HTERT RPE-1 (cell line): ENCODE results near the gene MYCN.

ENCODE experiments used
- in situ Hi-C: fragments of 300-500 bp; cut with MboI; formaldehyde crosslinking; loops from 4 replicates; pipeline ENCODE4 v1.14.3; 2020; ENCODE audit warnings: low sequenced_read_pairs

MYCN gene

GRCh38 chr2:15930589-15931318 lies 9.6 kb upstream of the MYCN start:
- in situ Hi-C loops: no loop called here

- in situ Hi-C loops: no loop called here
These were observed 8.9 kb upstream of the MYCN start for GRCh38 chr2:15931319-15931890.

DNA sequence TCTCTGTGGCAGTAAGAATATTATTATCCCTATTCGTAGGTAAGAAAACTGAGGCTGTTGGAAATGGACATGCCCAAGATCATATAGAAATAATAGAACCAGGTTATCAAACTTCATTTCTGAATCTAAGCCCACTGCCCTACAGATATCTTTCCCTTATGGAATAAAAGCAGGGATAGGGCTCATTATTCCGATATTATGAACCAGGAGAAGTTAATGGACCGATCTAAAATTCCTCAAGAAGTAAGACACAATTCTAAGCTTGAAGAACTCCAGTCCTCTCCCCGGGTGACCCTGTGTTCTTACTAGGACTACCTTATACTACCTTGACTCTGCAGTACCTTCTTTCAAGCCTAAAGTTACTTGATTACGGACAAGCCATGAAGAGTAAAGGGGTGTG lies 8.4 kb upstream of the MYCN start:
- in situ Hi-C loops: no loop called here

DNA sequence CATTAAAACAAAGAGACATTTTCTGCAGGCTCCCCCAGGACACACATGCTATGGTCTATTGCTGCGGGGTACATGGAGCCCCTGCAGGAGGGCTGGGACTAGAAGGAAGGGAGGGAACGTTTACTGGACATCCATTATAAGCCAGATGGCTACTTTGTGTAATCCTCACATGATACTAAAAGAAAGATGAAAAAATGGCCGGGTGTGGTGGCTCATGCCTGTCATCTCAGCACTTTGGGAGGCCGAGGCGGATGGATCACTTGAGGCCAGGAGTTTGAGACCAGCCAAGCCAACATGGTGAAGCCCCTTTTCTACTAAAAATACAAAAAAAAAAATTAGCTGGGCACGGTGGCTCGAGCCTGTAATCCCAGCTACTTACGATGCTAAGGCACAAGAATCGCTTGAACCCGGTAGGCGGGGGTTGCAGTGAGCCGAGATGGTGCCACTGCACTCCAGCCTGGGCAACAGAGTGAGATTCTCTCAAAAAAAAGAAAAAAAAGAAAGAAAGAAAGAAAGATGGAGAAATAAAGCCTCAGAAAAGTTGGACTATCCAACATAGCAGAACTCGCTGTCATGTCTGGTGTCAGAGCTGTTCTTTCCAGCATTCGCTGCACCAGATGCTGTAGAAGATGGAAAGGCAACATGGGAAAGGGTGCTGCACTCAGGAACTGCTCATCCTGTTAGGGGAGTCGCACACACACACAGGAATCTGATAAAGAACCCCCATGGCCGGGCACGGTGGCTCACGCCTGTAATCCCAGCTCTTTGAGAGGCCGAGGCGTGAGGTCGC lies 7.8 kb upstream of the MYCN start:
- in situ Hi-C loops: no loop called here

DNA sequence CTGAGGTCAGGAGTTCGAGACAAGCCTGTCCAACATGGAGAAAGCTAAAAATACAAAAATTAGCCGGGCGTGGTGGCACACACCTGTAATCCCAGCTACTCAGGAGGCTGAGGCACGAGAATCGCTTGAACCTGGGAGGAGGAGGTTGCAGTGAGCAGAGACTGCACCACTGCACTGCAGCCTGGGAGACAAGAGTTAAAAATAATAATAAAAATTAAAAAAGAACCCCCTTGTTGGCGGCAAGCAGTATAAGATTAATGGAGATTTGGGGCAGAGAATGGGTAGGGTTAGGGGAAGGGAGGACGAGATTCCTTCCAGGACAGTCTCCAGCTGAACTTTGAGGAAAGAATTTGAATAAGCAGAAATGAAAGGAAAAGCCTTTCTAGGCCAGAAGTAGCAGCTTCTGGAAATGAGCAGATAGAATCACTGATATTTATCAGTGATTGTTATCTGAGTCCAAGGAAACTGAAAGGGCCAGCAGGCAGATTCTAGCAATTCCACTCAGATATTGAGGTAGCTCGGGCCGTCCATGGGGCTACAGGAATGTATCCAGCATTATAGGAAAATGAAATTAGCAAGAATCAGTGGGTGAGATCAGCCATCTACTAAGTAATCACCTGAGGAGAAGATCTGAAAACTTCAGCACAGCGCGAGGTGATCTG lies 7.0 kb upstream of the MYCN start:
- in situ Hi-C loops: no loop called here

GRCh38 chr2:15934291-15934945 lies 5.9 kb upstream of the MYCN start:
- in situ Hi-C loops: no loop called here

- in situ Hi-C loops: no loop called here
These were observed 5.2 kb upstream of the MYCN start for GRCh38 chr2:15935189-15935588.

DNA sequence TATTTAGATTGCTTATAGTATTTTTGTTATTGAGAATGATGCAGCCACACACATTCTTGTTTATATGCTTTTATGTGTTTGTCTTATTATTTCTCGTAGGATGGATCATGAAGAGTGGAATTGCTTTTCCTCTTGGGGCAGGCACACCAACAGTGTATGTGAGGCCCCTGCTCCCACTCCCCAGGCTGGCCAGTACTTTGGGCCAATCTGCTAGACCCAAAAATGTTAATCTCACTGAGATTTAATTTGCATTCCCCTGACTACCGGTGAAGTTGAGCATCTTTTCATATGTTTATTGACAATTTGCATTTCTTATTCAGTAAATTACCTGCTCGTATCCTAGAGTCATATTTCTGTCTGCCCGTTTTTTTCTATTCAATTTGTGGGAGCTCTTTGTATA lies 4.7 kb upstream of the MYCN start:
- in situ Hi-C loops: no loop called here

GRCh38 chr2:15936277-15937104 lies 3.9 kb upstream of the MYCN start:
- in situ Hi-C loops: no loop called here

DNA sequence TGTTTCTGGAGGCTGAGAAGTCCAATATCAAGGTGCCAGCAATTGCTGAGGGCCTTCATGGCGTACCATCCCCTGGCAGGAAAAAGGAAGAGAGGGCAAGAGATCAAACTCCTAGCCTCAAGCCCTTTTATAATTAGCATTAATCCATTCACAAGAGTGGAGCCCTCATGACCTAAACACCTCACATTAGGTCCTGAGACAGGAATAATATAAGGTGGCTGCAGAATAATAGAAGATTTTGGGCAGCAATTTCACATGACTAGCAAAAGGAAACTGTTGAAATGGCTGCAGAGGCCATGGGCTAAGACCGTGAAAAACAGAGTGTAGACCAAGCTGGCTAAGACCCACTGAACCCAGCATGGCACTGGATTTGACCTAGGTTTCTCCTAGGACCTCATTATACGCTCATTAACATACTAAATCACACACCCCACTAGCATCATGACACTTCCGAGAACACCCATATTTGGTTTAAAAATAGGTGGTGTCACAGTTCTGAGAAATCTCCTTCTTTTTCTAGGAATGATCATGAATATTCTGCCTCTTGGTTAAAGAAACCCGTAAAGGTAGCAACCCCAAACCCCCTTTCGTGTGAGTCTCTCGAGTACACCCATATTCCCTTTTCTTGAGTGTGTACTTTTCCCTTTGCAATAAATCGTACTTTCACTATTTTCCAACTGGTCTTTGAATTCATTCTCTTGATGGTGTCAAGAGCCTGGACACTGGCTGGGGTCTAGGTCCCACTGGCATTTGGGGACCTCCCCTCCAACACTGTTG lies 3.1 kb upstream of the MYCN start:
- in situ Hi-C loops: no loop called here

DNA sequence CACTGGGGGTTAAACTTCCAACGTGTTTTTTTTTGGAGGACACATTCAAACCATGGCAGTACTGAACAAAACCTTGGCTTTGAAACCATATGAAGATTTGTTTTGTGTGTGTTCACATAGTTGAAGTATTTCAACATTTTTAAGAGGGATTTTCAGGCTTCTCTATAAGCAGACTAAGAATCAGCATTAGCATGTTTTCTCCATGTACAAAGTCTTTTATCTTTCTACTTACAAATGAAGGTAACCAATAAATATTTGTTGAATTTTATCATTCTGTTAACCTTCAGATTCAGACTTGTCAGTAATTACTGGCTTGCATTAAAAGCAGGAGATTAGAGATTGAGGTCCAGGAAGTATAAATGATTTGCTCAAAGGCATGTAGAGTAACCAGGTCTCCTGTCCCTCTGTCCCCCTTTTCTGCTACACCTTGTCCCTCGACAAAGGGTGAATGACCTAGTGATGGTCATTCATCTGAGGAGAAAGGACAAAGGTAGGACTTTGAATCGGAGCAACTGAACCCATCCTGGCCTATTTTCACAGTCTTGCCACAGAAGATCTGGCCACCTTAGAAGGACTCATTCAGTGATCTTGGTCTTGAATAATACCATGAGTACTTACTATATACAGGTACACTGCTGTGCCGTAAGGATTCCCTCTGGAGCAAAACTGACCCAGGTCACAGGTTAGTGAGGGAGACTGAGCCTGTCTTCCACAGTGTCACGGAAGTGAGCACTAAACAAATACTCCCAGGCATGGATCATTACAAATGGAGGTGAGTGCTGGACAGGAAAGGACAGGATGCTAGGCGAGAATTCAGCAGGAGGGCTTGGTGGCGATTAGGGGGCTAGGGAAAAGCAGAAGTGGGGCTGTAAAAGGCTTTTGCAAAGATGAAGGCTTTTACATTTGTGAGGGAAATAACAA lies 2.2 kb upstream of the MYCN start:
- in situ Hi-C loops: no loop called here

DNA sequence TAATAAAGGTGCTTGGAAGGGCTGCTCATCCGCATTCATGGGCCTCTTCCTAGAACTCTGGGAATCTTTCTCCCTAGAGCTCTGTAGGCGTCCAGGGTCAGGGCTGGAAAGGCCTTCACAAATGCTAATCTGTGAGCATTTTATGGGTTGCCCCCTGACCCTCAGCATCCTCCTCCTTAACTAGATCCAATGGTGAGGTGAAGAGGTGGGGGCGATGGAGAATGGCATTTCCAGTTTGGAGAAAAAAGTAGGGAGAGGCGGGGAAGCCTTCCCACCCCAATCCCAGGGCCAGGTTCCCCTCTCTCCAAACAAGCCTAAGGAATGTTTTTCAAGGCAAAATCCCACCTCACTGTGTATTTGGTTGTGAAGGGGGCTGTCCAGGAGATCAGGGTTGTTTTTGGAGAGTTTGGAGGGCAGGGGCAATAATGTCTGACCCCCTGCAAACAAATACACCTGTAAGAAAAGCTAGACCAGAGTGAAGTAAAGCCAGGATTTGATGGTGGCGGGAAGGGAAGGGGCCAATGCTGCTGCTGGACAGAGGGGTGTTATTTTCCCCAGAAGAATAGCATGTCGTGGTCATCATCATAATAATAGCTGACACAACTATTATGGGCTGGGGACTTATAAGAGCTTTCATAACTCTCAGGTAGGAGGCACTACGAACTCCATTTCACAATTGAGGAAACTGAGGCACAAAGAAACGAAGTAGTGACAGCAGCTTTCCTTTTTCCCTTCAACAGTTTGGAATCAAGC lies 1.4 kb upstream of the MYCN start:
- in situ Hi-C loops: no loop called here

DNA sequence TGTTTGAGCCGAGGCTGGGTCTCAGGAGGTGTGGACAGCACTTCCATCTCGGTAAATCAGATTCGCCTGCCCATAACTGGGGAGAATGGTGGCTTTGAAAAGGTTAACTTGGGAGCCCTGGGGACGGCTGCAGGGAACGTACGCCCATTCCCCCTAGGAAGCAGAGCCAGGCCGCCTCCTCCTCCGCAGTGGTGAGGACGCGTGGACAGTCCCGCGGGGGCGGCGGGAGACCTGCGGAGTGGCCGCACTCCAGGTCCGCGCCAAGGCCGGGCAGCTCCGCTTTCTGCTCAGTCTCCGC lies 845 bp upstream of the MYCN start:
- in situ Hi-C loops: no loop called here

GRCh38 chr2:15940661-15941480 lies 521 bp downstream of the MYCN start:
- in situ Hi-C loops: no loop called here

- in situ Hi-C loops: no loop called here
These were observed 1.1 kb downstream of the MYCN start for GRCh38 chr2:15941481-15941850.

GRCh38 chr2:15941871-15942710 lies 1.7 kb downstream of the MYCN start:
- in situ Hi-C loops: no loop called here
